Gastroesophageal sphincter (tissue), 4 donors: Measurements from ENCODE around the gene PRDM16. TPM values are rescaled to one million over a fixed set of nuclear protein-coding genes. Genes with fewer than 3 reads are reported as not detected.

ENCODE experiments used
- ATAC-seq: fragments of 150-250 bp; one replicate; pipeline ENCODE4 v1.9.1; 2016; ENCODE audit warnings: mild to moderate bottlenecking, moderate library complexity
- H3K27ac ChIP-seq, 4 donors: fragments of 200-600 bp; sonication (generic) in 3 of 4; 1 replicate in 3 of 4; 2 replicates in 1 of 4; pipeline ENCODE4 v1.5.1; 2016 to 2019
- H3K27me3 ChIP-seq: fragments of 200-600 bp; sonication (generic); one replicate; pipeline ENCODE4 v1.5.1; 2019
- H3K36me3 ChIP-seq, 2 donors: fragments of 200-600 bp; sonication (generic); one replicate each; pipeline ENCODE4 v1.5.1; 2019; ENCODE audit warnings: control low read depth in 1 of 2
- H3K4me1 ChIP-seq, 3 donors: fragments of 200-600 bp; sonication (generic); 1 replicate in 2 of 3; 2 replicates in 1 of 3; pipeline ENCODE4 v1.5.1; 2016 to 2019; ENCODE audit warnings: control low read depth in 2 of 3
- H3K4me3 ChIP-seq, 2 donors: fragments of 200-600 bp; sonication (generic); one replicate each; pipeline ENCODE4 v1.5.1; 2019; ENCODE audit warnings: mild to moderate bottlenecking in 1 of 2, moderate library complexity in 1 of 2
- H3K9me3 ChIP-seq, 3 donors: fragments of 200-600 bp; sonication (generic); one replicate each; pipeline ENCODE4 v1.5.1; 2017 to 2019; ENCODE audit warnings: control low read depth in 2 of 3
- CTCF ChIP-seq, 4 experiments: fragments of 200-600 bp in 2 of 4; fragments of 450-650 bp in 2 of 4; sonication (generic) in 1 of 4; IDR thresholded peaks; one replicate each; pipeline ENCODE4 v1.5.1; 2017 to 2019; ENCODE audit warnings: antibody characterized with exemption in 4 of 4, mild to moderate bottlenecking in 2 of 4, moderate library complexity in 2 of 4
- EP300 ChIP-seq: sonication (generic); formaldehyde crosslinking; IDR thresholded peaks from one replicate; pipeline ENCODE4 v1.6.1; 2017; ENCODE audit warnings: antibody characterized with exemption, mild to moderate bottlenecking
- POLR2A ChIP-seq, 2 donors: fragments of 450-650 bp; IDR thresholded peaks; one replicate each; pipeline ENCODE4 v1.6.1; 2017; ENCODE audit warnings: antibody characterized with exemption in 2 of 2, mild to moderate bottlenecking in 2 of 2, moderate library complexity in 1 of 2
- POLR2AphosphoS5 ChIP-seq: sonication (generic); formaldehyde crosslinking; IDR thresholded peaks from one replicate; pipeline ENCODE4 v1.6.1; 2017; ENCODE audit warnings: antibody characterized with exemption
- WGBS, 2 donors: methylation state at CpG; one replicate each; pipeline ENCODE4 v1.1.5; 2018; ENCODE audit warnings: low coverage in 1 of 2; 5-methylcytosine and 5-hydroxymethylcytosine counted together
- total RNA-seq, 4 donors: library from RNA; depleted of rRNA; stranded (reverse); fragments of >200 nt; gene quantifications; one replicate each; pipeline ENCODE4 v1.1.0, GENCODE V29; 2016

PRDM16 gene
- total RNA-seq, 4 donors from 2014 or later, result 1.1 to 3.4 (median 1.6) TPM

GRCh38 chr1:3244927-3245315 is 175.9 kb downstream of the PRDM16 start:
- peaks cover 0 to 37% (median 0%) of the 10 kb centered on the region in 3 donors for H3K4me1 ChIP-seq
- no peaks in the 10 kb centered on the region for H3K36me3 ChIP-seq
- no peaks in the 10 kb centered on the region for H3K9me3 ChIP-seq
- peaks cover 98% of the 10 kb centered on the region for H3K27me3 ChIP-seq
- 20 to 73% methylated on average over 1 to 5 of the region's 7 CpGs for WGBS, 2 donors
- H3K4me3 ChIP-seq, result no peak overlapping the region
- TF ChIP-seq POLR2A (IDR thresholded peaks at IDR 0.05), result no peak
- no peak for TF ChIP-seq EP300
- no peak for TF ChIP-seq CTCF (IDR thresholded peaks at IDR 0.05)
- TF ChIP-seq POLR2AphosphoS5, result no peak
- no peak for ATAC-seq
- no peak overlapping the region for H3K27ac ChIP-seq

GRCh38 chr1:3245344-3245743 is 176.3 kb downstream of the PRDM16 start:
- H3K9me3 ChIP-seq, result no peaks in the 10 kb centered on the region
- no peaks in the 10 kb centered on the region for H3K36me3 ChIP-seq
- no peak overlapping the region for H3K27ac ChIP-seq
- 62 to 100% methylated on average over 1 to 4 of the region's 12 CpGs for WGBS, 2 donors
- ATAC-seq, result no peak
- H3K27me3 ChIP-seq, result peaks cover 98% of the 10 kb centered on the region
- TF ChIP-seq EP300, result no peak
- TF ChIP-seq CTCF (IDR thresholded peaks at IDR 0.05), result no peak
- no peak for TF ChIP-seq POLR2A (IDR thresholded peaks at IDR 0.05)
- TF ChIP-seq POLR2AphosphoS5, result no peak
- peaks cover 0 to 37% (median 0%) of the 10 kb centered on the region in 3 donors for H3K4me1 ChIP-seq
- no peak overlapping the region for H3K4me3 ChIP-seq

- 75 to 100% methylated on average over 1 to 12 of the region's 13 CpGs for WGBS, 2 donors
- no peak for ATAC-seq
- TF ChIP-seq POLR2A (IDR thresholded peaks at IDR 0.05), result no peak
- no peak for TF ChIP-seq POLR2AphosphoS5
- TF ChIP-seq CTCF (IDR thresholded peaks at IDR 0.05), result no peak
- no peak for TF ChIP-seq EP300
- Histone ChIP-seq H3K4me3 (no peak overlapping the region), H3K4me1 (peaks cover 0 to 33% (median 0%) of the 10 kb centered on the region in 3 donors), H3K9me3 (no peaks in the 10 kb centered on the region), H3K27ac (no peak overlapping the region), H3K27me3 (peaks cover 98% of the 10 kb centered on the region), H3K36me3 (no peaks in the 10 kb centered on the region)
Observed at GRCh38 chr1:3245768-3246167, 176.8 kb downstream of the PRDM16 start.

- Histone ChIP-seq H3K36me3 (no peaks in the 10 kb centered on the region), H3K4me3 (no peak overlapping the region), H3K27ac (no peak overlapping the region), H3K9me3 (no peaks in the 10 kb centered on the region), H3K27me3 (peaks cover 96% of the 10 kb centered on the region), H3K4me1 (peaks cover 0 to 28% (median 0%) of the 10 kb centered on the region in 3 donors)
- no CpG with 5 or more reads among the region's 16 CpGs for WGBS, 2 donors
- TF ChIP-seq POLR2AphosphoS5 (no peak), CTCF (IDR thresholded peaks at IDR 0.05) (no peak), POLR2A (IDR thresholded peaks at IDR 0.05) (no peak), EP300 (no peak)
- no peak for ATAC-seq
Observed at GRCh38 chr1:3246251-3246650, 177.2 kb downstream of the PRDM16 start.

- no peak overlapping the region for H3K4me3 ChIP-seq
- H3K9me3 ChIP-seq, result no peaks in the 10 kb centered on the region
- TF ChIP-seq POLR2A (IDR thresholded peaks at IDR 0.05) (no peak), POLR2AphosphoS5 (no peak), EP300 (no peak), CTCF (IDR thresholded peaks at IDR 0.05) (no peak)
- WGBS, 2 donors, result 0 to 5% methylated on average over 1 to 2 of the region's 55 CpGs
- ATAC-seq, result no peak
- H3K27ac ChIP-seq, result no peak overlapping the region
- peaks cover 0 to 21% (median 0%) of the 10 kb centered on the region in 3 donors for H3K4me1 ChIP-seq
- H3K27me3 ChIP-seq, result peaks cover 96% of the 10 kb centered on the region
- H3K36me3 ChIP-seq, result no peaks in the 10 kb centered on the region
Observed at GRCh38 chr1:3247521-3248121, 178.6 kb downstream of the PRDM16 start.
